ENCODE measurements around the gene ARMC9. TPM values are rescaled to one million over a fixed set of nuclear protein-coding genes. Genes with fewer than 3 reads are reported as not detected.

ARMC9 gene
- total RNA-seq, 4 donors from 2014 or later, result 11.5 to 59.5 (median 14.4) TPM

GRCh38 chr2:231330311-231330710 lies 131.9 kb downstream of the ARMC9 start:
- in situ Hi-C loops (cut with MboI; ENCODE audit: low pct_ligation_motif_present in 1 of 4, low pct_unique_long_range_greater_than_20kb in 1 of 4, low sequenced_read_pairs in 3 of 4), result no loop called here
- no peak overlapping the region for H3K27ac ChIP-seq
- intact Hi-C loops (cut with DNase I; ENCODE audit: low total_unique reads), result no loop called here
- TF ChIP-seq POLR2AphosphoS5 (IDR thresholded peaks at IDR 0.05), result no peak
- TF ChIP-seq POLR2A (IDR thresholded peaks at IDR 0.05), result no peak
- TF ChIP-seq CTCF (IDR thresholded peaks at IDR 0.05), result no peak
- TF ChIP-seq EP300 (IDR thresholded peaks at IDR 0.05; ENCODE audit: low read depth), result no peak
- no peaks in the 10 kb centered on the region for H3K27me3 ChIP-seq
- no peak overlapping the region for H3K4me3 ChIP-seq
- H3K36me3 ChIP-seq, result no peaks in the 10 kb centered on the region
- DNase-seq, result no peak
- WGBS, 2 donors (ENCODE audit: low coverage in 1 of 2), result 99% methylated on average over 8 of the region's 8 CpGs; no CpG with 5 or more reads in 1 of the 2 donors
- H3K9me3 ChIP-seq, result no peaks in the 10 kb centered on the region
- no peaks in the 10 kb centered on the region for H3K4me1 ChIP-seq

GRCh38 chr2:231331533-231331932 lies 133.1 kb downstream of the ARMC9 start:
- intact Hi-C loops (cut with DNase I; ENCODE audit: low total_unique reads) (no loop called here), in situ Hi-C loops (cut with MboI; ENCODE audit: low pct_ligation_motif_present in 1 of 4, low pct_unique_long_range_greater_than_20kb in 1 of 4, low sequenced_read_pairs in 3 of 4) (no loop called here)
- DNase-seq, result no peak
- 97% methylated on average over 7 of the region's 7 CpGs; no CpG with 5 or more reads in 1 of the 2 donors for WGBS, 2 donors (ENCODE audit: low coverage in 1 of 2)
- TF ChIP-seq POLR2AphosphoS5 (IDR thresholded peaks at IDR 0.05) (no peak), CTCF (IDR thresholded peaks at IDR 0.05) (no peak), EP300 (IDR thresholded peaks at IDR 0.05; ENCODE audit: low read depth) (no peak), POLR2A (IDR thresholded peaks at IDR 0.05) (no peak)
- no peaks in the 10 kb centered on the region for H3K36me3 ChIP-seq
- H3K4me3 ChIP-seq, result no peak overlapping the region
- no peaks in the 10 kb centered on the region for H3K4me1 ChIP-seq
- no peaks in the 10 kb centered on the region for H3K9me3 ChIP-seq
- H3K27me3 ChIP-seq, result no peaks in the 10 kb centered on the region
- H3K27ac ChIP-seq, result no peak overlapping the region

- WGBS, 2 donors (ENCODE audit: low coverage in 1 of 2), result 90 to 96% methylated on average over 5 to 6 of the region's 6 CpGs
- Histone ChIP-seq H3K27me3 (no peaks in the 10 kb centered on the region), H3K9me3 (no peaks in the 10 kb centered on the region), H3K36me3 (no peaks in the 10 kb centered on the region), H3K27ac (no peak overlapping the region), H3K4me1 (no peaks in the 10 kb centered on the region), H3K4me3 (no peak overlapping the region)
- in situ Hi-C loops (cut with MboI; ENCODE audit: low pct_ligation_motif_present in 1 of 4, low pct_unique_long_range_greater_than_20kb in 1 of 4, low sequenced_read_pairs in 3 of 4) (no loop called here), intact Hi-C loops (cut with DNase I; ENCODE audit: low total_unique reads) (no loop called here)
- DNase-seq, result no peak
- TF ChIP-seq EP300 (IDR thresholded peaks at IDR 0.05; ENCODE audit: low read depth) (no peak), CTCF (IDR thresholded peaks at IDR 0.05) (no peak), POLR2A (IDR thresholded peaks at IDR 0.05) (no peak), POLR2AphosphoS5 (IDR thresholded peaks at IDR 0.05) (no peak)
These were observed 134.0 kb downstream of the ARMC9 start for GRCh38 chr2:231332388-231332787.

- DNase-seq, result no peak
- Histone ChIP-seq H3K9me3 (no peaks in the 10 kb centered on the region), H3K27ac (no peak overlapping the region), H3K4me3 (no peak overlapping the region), H3K27me3 (no peaks in the 10 kb centered on the region), H3K4me1 (no peaks in the 10 kb centered on the region), H3K36me3 (no peaks in the 10 kb centered on the region)
- WGBS, 2 donors (ENCODE audit: low coverage in 1 of 2), result 87 to 88% methylated on average over 3 to 9 of the region's 9 CpGs
- TF ChIP-seq POLR2AphosphoS5 (IDR thresholded peaks at IDR 0.05), result no peak
- no peak for TF ChIP-seq CTCF (IDR thresholded peaks at IDR 0.05)
- no peak for TF ChIP-seq POLR2A (IDR thresholded peaks at IDR 0.05)
- TF ChIP-seq EP300 (IDR thresholded peaks at IDR 0.05; ENCODE audit: low read depth), result no peak
- in situ Hi-C loops (cut with MboI; ENCODE audit: low pct_ligation_motif_present in 1 of 4, low pct_unique_long_range_greater_than_20kb in 1 of 4, low sequenced_read_pairs in 3 of 4), result no loop called here
- intact Hi-C loops (cut with DNase I; ENCODE audit: low total_unique reads), result no loop called here
These were observed 134.6 kb downstream of the ARMC9 start for GRCh38 chr2:231332872-231333500.
